ENCODE results near the gene GFRA4.

Gene GFRA4

GRCh38 chr20:3646067-3646440 lies 17.1 kb downstream of the GFRA4 start:
- no peak for TF ChIP-seq EZH2phosphoT487 (IDR thresholded peaks at IDR 0.05; ENCODE audit: borderline replicate concordance)
- no peak for TF ChIP-seq CTCF (conservative IDR thresholded peaks at IDR 0.05; ENCODE audit: low read length)
- Histone ChIP-seq H3K79me2 (ENCODE audit: insufficient read depth, low read length) (no peaks in the 10 kb centered on the region), H3K27me3 (ENCODE audit: insufficient read depth, low read length, poor library complexity, severe bottlenecking) (no peaks in the 10 kb centered on the region), H3K9me2 (replicated peaks; ENCODE audit: low read depth, low read length) (no peaks in the 10 kb centered on the region), H3K4me3 (ENCODE audit: low read length, poor library complexity, severe bottlenecking) (no peak overlapping the region), H2AFZ (ENCODE audit: low read length) (no peak overlapping the region), H3K9me3 (ENCODE audit: insufficient read depth, low read depth, low read length) (no peaks in the 10 kb centered on the region), H3K4me2 (ENCODE audit: low read depth, low read length, poor library complexity, severe bottlenecking) (no peak overlapping the region), H3F3A (ENCODE audit: low read depth) (no peaks in the 10 kb centered on the region), H3K4me1 (ENCODE audit: insufficient read depth, low read length, poor library complexity, severe bottlenecking) (no peaks in the 10 kb centered on the region), H4K20me1 (ENCODE audit: insufficient read depth, low read length, poor library complexity, severe bottlenecking) (no peaks in the 10 kb centered on the region), H3K36me3 (ENCODE audit: insufficient read depth, low read length) (no peaks in the 10 kb centered on the region), H3K9ac (ENCODE audit: low read depth, low read length, poor library complexity, severe bottlenecking) (no peak overlapping the region)

GRCh38 chr20:3645309-3646066 lies 17.7 kb downstream of the GFRA4 start:
- H3K27me3 ChIP-seq (ENCODE audit: insufficient read depth, low read length, poor library complexity, severe bottlenecking), result no peaks in the 10 kb centered on the region

DNA sequence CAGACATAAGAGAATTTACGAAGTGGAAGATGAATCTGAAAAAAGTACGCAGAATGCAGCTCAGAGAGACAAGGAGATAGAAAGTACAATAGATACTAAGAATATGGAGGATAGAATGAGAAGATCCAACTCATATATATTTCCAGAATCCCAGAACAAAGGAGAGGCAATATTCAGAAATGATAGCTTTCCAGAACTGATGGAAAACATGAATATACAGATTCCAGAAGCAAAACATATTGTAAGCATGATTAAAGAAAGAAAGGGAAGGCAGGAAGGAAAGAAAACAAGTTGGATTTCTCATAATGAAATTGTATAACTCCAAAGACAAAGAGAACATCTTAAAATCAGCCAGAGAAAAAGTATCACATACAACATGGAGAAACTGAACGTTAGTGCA lies 22.9 kb downstream of the GFRA4 start:
- no peak overlapping the region for H3K4me3 ChIP-seq (ENCODE audit: low read length, poor library complexity, severe bottlenecking)
- no peaks in the 10 kb centered on the region for H3F3A ChIP-seq (ENCODE audit: low read depth)
- TF ChIP-seq CTCF (conservative IDR thresholded peaks at IDR 0.05; ENCODE audit: low read length) (no peak), EZH2phosphoT487 (IDR thresholded peaks at IDR 0.05; ENCODE audit: borderline replicate concordance) (no peak)
- H3K36me3 ChIP-seq (ENCODE audit: insufficient read depth, low read length), result peaks cover 6% of the 10 kb centered on the region; the same call in 1 of the 2 replicates
- H3K27me3 ChIP-seq (ENCODE audit: insufficient read depth, low read length, poor library complexity, severe bottlenecking), result no peaks in the 10 kb centered on the region
- no peaks in the 10 kb centered on the region for H3K79me2 ChIP-seq (ENCODE audit: insufficient read depth, low read length)
- H2AFZ ChIP-seq (ENCODE audit: low read length), result no peak overlapping the region
- no peaks in the 10 kb centered on the region for H3K9me2 ChIP-seq (replicated peaks; ENCODE audit: low read depth, low read length)
- H3K4me1 ChIP-seq (ENCODE audit: insufficient read depth, low read length, poor library complexity, severe bottlenecking), result no peaks in the 10 kb centered on the region
- no peak overlapping the region for H3K9ac ChIP-seq (ENCODE audit: low read depth, low read length, poor library complexity, severe bottlenecking)
- H3K9me3 ChIP-seq (ENCODE audit: insufficient read depth, low read depth, low read length), result no peaks in the 10 kb centered on the region
- no peak overlapping the region for H3K4me2 ChIP-seq (ENCODE audit: low read depth, low read length, poor library complexity, severe bottlenecking)
- no peaks in the 10 kb centered on the region for H4K20me1 ChIP-seq (ENCODE audit: insufficient read depth, low read length, poor library complexity, severe bottlenecking)

More at GRCh38 chr20:3645309-3646066, 17.7 kb downstream of the GFRA4 start:
- H3K9ac ChIP-seq (ENCODE audit: low read depth, low read length, poor library complexity, severe bottlenecking), result no peak overlapping the region
- no peak overlapping the region for H3K4me2 ChIP-seq (ENCODE audit: low read depth, low read length, poor library complexity, severe bottlenecking)
- no peak overlapping the region for H3K4me3 ChIP-seq (ENCODE audit: low read length, poor library complexity, severe bottlenecking)
- no peaks in the 10 kb centered on the region for H3F3A ChIP-seq (ENCODE audit: low read depth)
- no peak overlapping the region for H2AFZ ChIP-seq (ENCODE audit: low read length)
- no peaks in the 10 kb centered on the region for H3K9me2 ChIP-seq (replicated peaks; ENCODE audit: low read depth, low read length)
- no peaks in the 10 kb centered on the region for H3K9me3 ChIP-seq (ENCODE audit: insufficient read depth, low read depth, low read length)
- H3K36me3 ChIP-seq (ENCODE audit: insufficient read depth, low read length), result no peaks in the 10 kb centered on the region
- no peaks in the 10 kb centered on the region for H3K79me2 ChIP-seq (ENCODE audit: insufficient read depth, low read length)
- TF ChIP-seq CTCF (conservative IDR thresholded peaks at IDR 0.05; ENCODE audit: low read length) (no peak), EZH2phosphoT487 (IDR thresholded peaks at IDR 0.05; ENCODE audit: borderline replicate concordance) (no peak)
- no peaks in the 10 kb centered on the region for H4K20me1 ChIP-seq (ENCODE audit: insufficient read depth, low read length, poor library complexity, severe bottlenecking)
- no peaks in the 10 kb centered on the region for H3K4me1 ChIP-seq (ENCODE audit: insufficient read depth, low read length, poor library complexity, severe bottlenecking)

All from Loucy (cell line).